GM18873 (cell line): ENCODE data around the gene SLC30A1.
"Not testable (repeated sequence)": the region's sequence is repeated elsewhere in the genome, so short reads cannot be mapped to it uniquely, and the experiment has no call there.

ENCODE experiments used
- ATAC-seq: cut with Tn5 transposase; IDR thresholded peaks from one replicate; pipeline ENCODE4 v1.9.1; 2021; ENCODE audit warnings: mild to moderate bottlenecking, moderate library complexity, moderate number of reproducible peaks; ENCODE audit not compliant: unreplicated experiment, low FRiP score

Gene SLC30A1

DNA sequence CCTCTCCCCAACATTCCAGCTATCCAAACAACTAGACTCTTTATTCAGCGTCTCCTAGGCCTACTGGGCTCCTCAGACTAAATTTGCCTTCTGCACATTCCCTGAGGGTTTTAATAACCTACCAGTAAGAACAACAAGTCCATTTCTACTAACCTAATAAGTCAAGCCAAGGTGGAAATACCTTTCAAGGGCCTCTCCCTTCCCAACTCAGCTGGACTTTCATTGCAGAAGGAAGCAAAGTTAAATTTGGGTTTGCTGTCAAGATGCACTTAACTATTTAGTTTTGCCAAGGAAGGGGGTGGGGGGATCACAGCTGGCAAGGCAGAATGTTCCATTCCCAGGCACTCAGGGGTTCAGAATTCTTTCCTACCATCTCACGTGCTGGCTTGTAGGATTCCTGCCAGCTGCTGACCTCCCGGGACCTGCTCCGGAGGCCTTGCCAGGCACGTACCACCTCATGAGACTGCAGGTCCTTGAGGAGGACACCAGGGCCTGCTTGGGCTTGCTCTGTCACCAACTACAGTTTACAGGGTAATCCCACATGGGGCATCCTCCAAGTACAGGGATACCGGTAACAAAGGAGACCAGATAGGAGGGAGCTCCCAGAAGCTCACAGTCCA lies 29.8 kb downstream of the SLC30A1 start:
- no peak for ATAC-seq

GRCh38 chr1:211548321-211549091 lies 30.5 kb downstream of the SLC30A1 start:
- ATAC-seq: no peak

DNA sequence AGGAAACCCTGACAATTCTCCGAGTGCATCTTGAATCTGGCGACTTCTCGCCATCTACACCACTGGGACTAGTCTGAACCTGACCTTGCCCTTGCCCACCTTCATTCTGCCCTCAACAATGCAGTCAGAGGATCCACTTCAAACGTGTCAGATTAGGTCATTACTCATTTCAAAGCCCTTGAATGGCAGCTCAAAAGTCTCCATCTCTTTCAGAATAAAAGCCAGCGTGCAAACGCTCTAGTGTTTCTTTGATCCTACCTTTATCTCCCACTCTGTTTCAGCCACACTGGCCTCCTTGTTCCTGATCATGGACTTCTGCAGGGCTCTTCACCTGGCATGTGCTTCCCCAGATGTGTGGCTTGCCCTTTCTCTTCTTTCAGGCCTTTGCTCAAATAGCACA lies 31.3 kb downstream of the SLC30A1 start:
- ATAC-seq: no peak

- ATAC-seq: no peak
Measured at GRCh38 chr1:211546543-211546942, 32.4 kb downstream of the SLC30A1 start.

DNA sequence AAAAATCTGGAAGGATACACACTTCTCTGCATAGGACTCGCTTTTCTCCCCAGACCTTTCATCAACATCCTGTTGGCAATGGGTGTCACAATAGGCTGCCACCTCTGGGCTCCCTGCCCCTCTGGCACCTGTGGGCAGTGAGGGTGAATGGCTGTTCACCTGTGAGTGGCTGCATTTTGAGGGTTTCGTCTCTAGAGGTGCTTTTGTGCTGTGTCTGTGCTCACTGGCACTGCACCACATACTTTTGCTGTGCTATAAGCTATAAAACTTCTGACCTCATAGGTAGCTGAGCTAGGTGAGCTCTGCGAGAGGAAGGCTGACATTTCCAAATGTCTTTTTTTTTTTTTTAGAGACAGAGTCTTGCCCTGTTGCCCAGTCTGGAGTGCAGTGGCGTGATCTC lies 35.9 kb downstream of the SLC30A1 start:
- ATAC-seq: no peak

- no peak for ATAC-seq
Measured at GRCh38 chr1:211541720-211542477, 37.1 kb downstream of the SLC30A1 start.

GRCh38 chr1:211541278-211541677 lies 37.7 kb downstream of the SLC30A1 start:
- no peak for ATAC-seq

DNA sequence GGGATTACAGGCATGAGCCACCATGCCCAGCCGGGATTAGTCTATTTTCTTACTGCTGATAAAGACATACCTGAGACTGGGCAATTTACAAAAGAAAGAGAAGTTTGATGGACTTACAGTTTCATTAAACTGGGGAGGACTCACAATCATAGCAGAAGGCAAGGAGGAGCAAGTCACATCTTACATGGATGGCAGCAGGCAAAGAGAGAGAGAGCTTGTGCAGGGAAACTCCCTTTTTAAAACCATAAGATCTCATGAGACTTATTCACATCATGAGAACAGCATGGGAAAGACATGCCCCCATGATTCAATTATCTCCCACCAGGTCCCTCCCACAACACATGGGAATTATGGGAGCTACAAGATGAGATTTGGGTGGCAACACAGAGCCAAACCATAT lies 38.1 kb downstream of the SLC30A1 start:
- ATAC-seq: not testable (repeated sequence)

- ATAC-seq: no peak
Measured at GRCh38 chr1:211538287-211538686, 40.7 kb downstream of the SLC30A1 start.

GRCh38 chr1:211537253-211537652 lies 41.7 kb downstream of the SLC30A1 start:
- ATAC-seq: no peak

GRCh38 chr1:211536606-211537005 lies 42.4 kb downstream of the SLC30A1 start:
- no peak for ATAC-seq

DNA sequence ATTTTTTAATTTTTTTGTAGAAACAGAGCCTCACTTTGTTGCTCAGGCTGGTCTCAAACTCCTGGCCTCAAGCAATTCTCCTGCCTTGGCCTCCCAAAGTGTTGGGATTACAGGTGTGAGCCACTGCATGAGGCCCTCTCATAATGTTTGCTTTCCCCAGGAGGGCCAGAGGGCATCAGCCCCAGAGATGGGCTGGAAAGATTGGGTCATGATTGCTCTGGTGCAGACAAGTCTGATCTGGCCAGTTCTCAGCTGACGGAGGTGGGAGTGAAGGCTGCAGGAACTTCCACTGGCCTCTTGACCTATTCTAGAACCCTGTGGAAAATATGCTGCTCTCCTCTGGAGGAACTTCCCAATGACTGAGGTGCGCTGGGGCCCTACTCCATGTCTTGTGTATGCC lies 43.6 kb downstream of the SLC30A1 start:
- no peak for ATAC-seq

GRCh38 chr1:211534545-211535291 lies 44.2 kb downstream of the SLC30A1 start:
- no peak for ATAC-seq

DNA sequence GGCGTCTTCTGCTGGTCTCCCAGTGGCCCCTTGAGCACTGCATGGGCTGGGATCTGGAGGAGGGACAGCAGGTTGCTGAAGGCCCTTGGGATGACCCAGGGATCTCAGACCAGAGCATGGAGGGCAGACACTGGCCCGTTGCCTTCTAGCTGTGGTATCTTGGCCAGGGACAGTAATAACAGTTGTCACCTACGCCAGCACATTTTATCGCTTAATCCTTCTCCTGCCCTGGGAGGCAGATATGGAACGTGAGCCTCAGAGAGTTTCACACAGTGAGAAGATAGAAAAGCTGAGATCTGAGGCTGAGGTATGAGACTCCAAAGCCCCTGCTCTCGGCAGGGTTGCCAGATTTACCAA lies 46.9 kb downstream of the SLC30A1 start:
- no peak for ATAC-seq

- ATAC-seq: no peak
Measured at GRCh38 chr1:211531194-211532087, 47.5 kb downstream of the SLC30A1 start.

DNA sequence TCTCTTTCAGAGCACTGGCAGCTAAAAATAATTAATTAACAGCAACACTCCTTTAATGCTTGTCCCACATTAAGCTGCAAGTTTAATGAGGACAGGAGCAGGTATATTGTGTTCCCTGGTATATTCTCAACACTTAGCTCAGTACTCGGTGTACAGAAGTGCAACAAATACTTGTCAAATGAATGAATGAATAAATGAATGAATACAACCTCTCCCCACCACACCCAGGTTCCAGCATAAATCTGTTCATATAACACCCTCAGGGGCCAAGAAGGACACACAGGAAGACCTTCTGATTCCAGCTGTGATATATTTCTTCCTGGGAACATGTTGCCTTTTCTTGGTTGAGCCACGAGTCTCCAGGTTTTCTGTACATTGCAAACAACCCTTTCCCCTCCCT lies 48.9 kb downstream of the SLC30A1 start:
- no peak for ATAC-seq

- ATAC-seq: no peak
Measured at GRCh38 chr1:211529453-211529852, 49.5 kb downstream of the SLC30A1 start.

DNA sequence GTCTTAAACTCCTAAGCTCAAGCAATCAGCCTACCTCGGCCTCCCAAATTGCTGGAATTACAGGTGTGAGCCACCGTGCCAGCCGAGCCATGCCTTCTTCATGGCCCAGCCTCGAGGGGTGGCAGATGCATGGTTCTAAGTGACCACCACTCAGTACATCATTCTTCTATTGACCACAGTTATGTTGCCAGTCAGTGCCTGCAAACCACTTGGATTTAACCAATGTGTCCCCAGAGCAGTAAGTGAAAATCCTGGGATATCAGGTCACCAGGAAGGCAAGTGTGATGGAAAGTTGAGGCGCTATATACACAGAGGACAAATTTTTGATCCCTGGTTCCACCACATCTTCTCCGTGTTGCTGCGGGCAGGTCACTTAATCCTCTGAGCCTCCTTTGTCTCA lies 50.0 kb downstream of the SLC30A1 start:
- ATAC-seq: no peak

DNA sequence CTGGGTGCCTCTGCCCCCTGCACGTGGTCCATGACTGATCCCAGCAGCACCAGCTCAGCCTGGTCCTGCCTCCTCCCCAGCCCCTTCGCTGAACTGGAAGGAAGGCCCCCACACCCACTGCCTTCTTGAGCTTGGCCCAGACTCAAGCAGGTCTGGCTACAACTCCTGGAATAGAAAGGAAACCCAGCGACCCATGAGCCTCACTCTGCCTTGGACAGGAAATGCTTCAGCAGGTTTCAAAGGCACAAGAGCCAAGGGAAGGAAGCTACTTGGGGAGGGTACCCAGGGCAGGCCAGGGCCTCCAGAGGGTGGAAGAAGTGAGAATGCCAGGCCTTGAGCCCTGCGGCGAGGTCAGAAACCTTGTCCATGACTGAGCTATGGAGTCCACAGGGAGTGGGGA lies 51.1 kb downstream of the SLC30A1 start:
- no peak for ATAC-seq

DNA sequence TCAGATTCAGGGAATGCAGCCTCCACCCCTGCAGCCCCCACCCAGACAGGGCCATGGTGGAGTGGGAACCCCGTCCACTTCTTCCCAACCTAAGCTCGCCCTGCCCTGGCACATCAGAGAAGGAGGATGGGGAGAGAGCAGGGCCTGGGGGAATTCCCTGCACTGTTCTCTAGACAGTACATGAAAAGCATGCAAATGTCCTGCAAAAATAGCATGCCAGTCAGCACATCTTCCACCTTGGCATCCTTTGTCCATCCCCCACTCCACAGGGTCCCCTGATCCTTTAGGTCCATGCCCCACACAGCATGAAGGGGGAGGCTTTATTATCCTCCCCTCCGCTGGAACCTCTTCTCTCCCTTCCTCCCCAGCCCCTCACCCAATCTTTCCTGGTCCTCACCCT lies 52.0 kb downstream of the SLC30A1 start:
- peak; percentile 82 for ATAC-seq
